PFSK-1 (cell line): ENCODE results near the gene GSK3B.

Experiments used
- FOXP2 ChIP-seq: optimal IDR thresholded peaks from 2 replicates; pipeline ENCODE3; 2011; ENCODE audit warnings: borderline replicate concordance, control low read depth, inconsistent platforms; ENCODE audit not compliant: insufficient read depth; ENCODE audit errors: extremely low read length, extremely low read depth
- POLR2AphosphoS5 ChIP-seq: IDR thresholded peaks from 2 replicates; pipeline ENCODE4 v1.6.1; 2012; ENCODE audit warnings: low read depth, mild to moderate bottlenecking, control low read depth, low read length, moderate library complexity
- REST ChIP-seq, 2 experiments: IDR thresholded peaks; 2 replicates each; pipeline versions ENCODE4 v1.6.1 to v1.8.0; 2011 to 2012; ENCODE audit warnings: low read depth in 2 of 2, low read length in 2 of 2, control low read depth in 1 of 2, inconsistent platforms in 1 of 2, mild to moderate bottlenecking in 1 of 2, moderate library complexity in 1 of 2; ENCODE audit not compliant: insufficient read depth in 1 of 2
- SIN3A ChIP-seq: IDR thresholded peaks from 2 replicates; pipeline ENCODE4 v1.6.1; 2012; ENCODE audit warnings: mild to moderate bottlenecking, low read length, moderate library complexity, borderline replicate concordance; ENCODE audit not compliant: insufficient read depth
- TAF1 ChIP-seq: IDR thresholded peaks from 2 replicates; pipeline ENCODE4 v1.6.1; 2012; ENCODE audit warnings: low read length, control low read depth, borderline replicate concordance; ENCODE audit not compliant: insufficient read depth

GSK3B gene

GRCh38 chr3:120139140-120139539 lies 44.9 kb upstream of the GSK3B start:
- TF ChIP-seq FOXP2 (no peak), SIN3A (no peak), TAF1 (no peak), REST (IDR thresholded peaks at IDR 0.05; ENCODE audit: insufficient read depth in 1 of 2, low read depth in 2 of 2, low read length in 2 of 2) (no peak), POLR2AphosphoS5 (no peak)

- TF ChIP-seq POLR2AphosphoS5 (no peak), FOXP2 (no peak), REST (IDR thresholded peaks at IDR 0.05; ENCODE audit: insufficient read depth in 1 of 2, low read depth in 2 of 2, low read length in 2 of 2) (no peak), SIN3A (no peak), TAF1 (no peak)
These were observed 43.3 kb upstream of the GSK3B start for GRCh38 chr3:120137548-120137947.

- TF ChIP-seq SIN3A (no peak), POLR2AphosphoS5 (no peak), REST (IDR thresholded peaks at IDR 0.05; ENCODE audit: insufficient read depth in 1 of 2, low read depth in 2 of 2, low read length in 2 of 2) (no peak), FOXP2 (no peak), TAF1 (no peak)
These were observed 36.4 kb upstream of the GSK3B start for GRCh38 chr3:120130656-120131055.

GRCh38 chr3:120129718-120130513 lies 35.7 kb upstream of the GSK3B start:
- no peak for TF ChIP-seq TAF1
- TF ChIP-seq SIN3A: no peak
- no peak for TF ChIP-seq POLR2AphosphoS5
- no peak for TF ChIP-seq FOXP2
- no peak for TF ChIP-seq REST (IDR thresholded peaks at IDR 0.05; ENCODE audit: insufficient read depth in 1 of 2, low read depth in 2 of 2, low read length in 2 of 2)

GRCh38 chr3:120129051-120129450 lies 34.8 kb upstream of the GSK3B start:
- no peak for TF ChIP-seq TAF1
- no peak for TF ChIP-seq SIN3A
- TF ChIP-seq REST (IDR thresholded peaks at IDR 0.05; ENCODE audit: insufficient read depth in 1 of 2, low read depth in 2 of 2, low read length in 2 of 2): no peak
- no peak for TF ChIP-seq FOXP2
